Measurements from ENCODE around the gene PHF21B.

PHF21B gene

GRCh38 chr22:44933666-44934453 is 75.9 kb downstream of the PHF21B start:
- TF ChIP-seq CTCF (IDR thresholded peaks at IDR 0.05; ENCODE audit: extremely low read depth, missing control alignments) = no peak
- DNase-seq (ENCODE audit: low spot score) = no peak

- no peak for TF ChIP-seq CTCF (IDR thresholded peaks at IDR 0.05; ENCODE audit: extremely low read depth, missing control alignments)
- DNase-seq (ENCODE audit: low spot score) = no peak
Observed at GRCh38 chr22:44932493-44932892, 77.3 kb downstream of the PHF21B start.

- no peak for DNase-seq (ENCODE audit: low spot score)
- TF ChIP-seq CTCF (IDR thresholded peaks at IDR 0.05; ENCODE audit: extremely low read depth, missing control alignments) = no peak
Observed at GRCh38 chr22:44931766-44932165, 78.0 kb downstream of the PHF21B start.

- TF ChIP-seq CTCF (IDR thresholded peaks at IDR 0.05; ENCODE audit: extremely low read depth, missing control alignments) = no peak
- DNase-seq (ENCODE audit: low spot score) = no peak
Observed at GRCh38 chr22:44931077-44931540, 78.7 kb downstream of the PHF21B start.

GRCh38 chr22:44930711-44931035 is 79.1 kb downstream of the PHF21B start:
- no peak for TF ChIP-seq CTCF (IDR thresholded peaks at IDR 0.05; ENCODE audit: extremely low read depth, missing control alignments)
- DNase-seq (ENCODE audit: low spot score) = no peak

- TF ChIP-seq CTCF (IDR thresholded peaks at IDR 0.05; ENCODE audit: extremely low read depth, missing control alignments) = no peak
- DNase-seq (ENCODE audit: low spot score) = no peak
Observed at GRCh38 chr22:44930016-44930710, 79.6 kb downstream of the PHF21B start.

- DNase-seq (ENCODE audit: low spot score) = no peak
- TF ChIP-seq CTCF (IDR thresholded peaks at IDR 0.05; ENCODE audit: extremely low read depth, missing control alignments) = no peak
Observed at GRCh38 chr22:44929359-44930015, 80.3 kb downstream of the PHF21B start.

All from GM20000 (cell line).